Natural killer cell (primary cell): Measurements from ENCODE around the gene CREBBP. TPM values are rescaled to one million over a fixed set of nuclear protein-coding genes. Genes with fewer than 3 reads are reported as not detected.

Source experiments
- ATAC-seq, 3 donors: fragments of 150-1000 bp in 2 of 3; fragments of 200-7000 bp in 1 of 3; cut with Tn5 transposase; 1 replicate in 1 of 3; 2 replicates in 2 of 3; pipeline ENCODE4 v1.10.0; 2021; ENCODE audit warnings: mild to moderate bottlenecking in 2 of 3, moderate library complexity in 2 of 3
- DNase-seq, 2 donors: peaks; one replicate each; pipeline versions ENCODE4 v3.0.0 to v3.0.0-alpha.2; 2013 to 2021; ENCODE audit warnings: mixed read lengths in 1 of 2
- H3K27ac ChIP-seq: one replicate; pipeline ENCODE4 v1.5.1; 2013; ENCODE audit warnings: mild to moderate bottlenecking, low read length
- H3K27me3 ChIP-seq: one replicate; pipeline ENCODE4 v1.6.1; 2013; ENCODE audit warnings: low read length; ENCODE audit not compliant: control insufficient read depth, insufficient read depth
- H3K36me3 ChIP-seq: one replicate; pipeline ENCODE4 v1.6.1; 2013; ENCODE audit warnings: low read length; ENCODE audit not compliant: control insufficient read depth, insufficient read depth
- H3K4me1 ChIP-seq: one replicate; pipeline ENCODE4 v1.6.1; 2013; ENCODE audit warnings: low read length; ENCODE audit not compliant: control insufficient read depth, insufficient read depth
- H3K4me3 ChIP-seq: one replicate; pipeline ENCODE4 v1.5.1; 2013; ENCODE audit warnings: low read length
- H3K9me3 ChIP-seq: one replicate; pipeline ENCODE4 v1.6.1; 2013; ENCODE audit warnings: low read length; ENCODE audit not compliant: control insufficient read depth, insufficient read depth
- H3K27ac Mint-ChIP-seq, 2 donors: one replicate each; pipeline ENCODE4 v1.8.0; 2022; ENCODE audit warnings: mild to moderate bottlenecking in 2 of 2, mixed read lengths in 2 of 2, moderate library complexity in 1 of 2
- H3K27me3 Mint-ChIP-seq, 2 donors: one replicate each; pipeline ENCODE4 v1.8.0; 2022; ENCODE audit warnings: low read depth in 2 of 2, mixed read lengths in 2 of 2
- H3K36me3 Mint-ChIP-seq: one replicate; pipeline ENCODE4 v1.8.0; 2022; ENCODE audit warnings: mixed read lengths
- H3K4me1 Mint-ChIP-seq, 2 donors: one replicate each; pipeline ENCODE4 v1.8.0; 2022; ENCODE audit warnings: mixed read lengths in 2 of 2
- H3K4me3 Mint-ChIP-seq: one replicate; pipeline ENCODE4 v1.8.0; 2022; ENCODE audit warnings: mild to moderate bottlenecking, moderate library complexity, mixed read lengths
- H3K9me3 Mint-ChIP-seq, 2 donors: one replicate each; pipeline ENCODE4 v1.8.0; 2022; ENCODE audit warnings: mixed read lengths in 2 of 2
- CTCF ChIP-seq: fragments of 200-600 bp; IDR thresholded peaks from one replicate; pipeline ENCODE4 v1.8.0; 2022; ENCODE audit warnings: antibody characterized with exemption
- WGBS: methylation state at CpG from one replicate; pipeline ENCODE4 v1.1.7; 2013; ENCODE audit warnings: missing lambda C conversion rate; ENCODE audit not compliant: insufficient coverage; 5-methylcytosine and 5-hydroxymethylcytosine counted together
- intact Hi-C: fragments of 100-400 bp; cut with micrococcal nuclease; formaldehyde crosslinking; loops from one replicate; pipeline ENCODE4 v1.14.2; 2022
- total RNA-seq, 4 donors: library from RNA; stranded (reverse); fragments of 120-200 nt in 1 of 4; gene quantifications; one replicate each; pipeline versions ENCODE4 v1.2.3 to v1.2.4, GENCODE V29; 2013 to 2022

Gene CREBBP
- total RNA-seq, 3 donors from 2014 or later (not counting 1 experiment from before 2014, with no cell fraction given): 197 to 234 (median 224) TPM

DNA sequence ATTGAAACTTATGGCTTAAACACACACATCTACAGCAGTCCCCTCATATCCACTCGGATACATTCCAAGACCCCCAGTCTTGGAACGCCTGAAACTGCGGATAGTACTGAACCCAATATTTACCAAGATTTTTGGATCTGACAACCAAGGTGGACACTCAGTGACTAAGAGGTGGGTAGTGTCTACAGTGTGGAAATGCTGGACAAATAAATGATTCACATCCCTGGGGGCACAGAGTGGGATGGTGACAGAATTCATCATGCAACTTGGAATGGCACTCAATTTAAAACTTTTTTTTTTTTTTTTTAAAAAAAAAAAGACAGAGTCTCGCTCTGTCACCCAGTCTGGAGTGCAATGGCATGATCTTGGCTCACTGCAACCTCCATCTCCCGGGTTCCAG, 109.0 kb downstream of the CREBBP start:
- Mint-ChIP-seq H3K27me3 (no peaks in the 10 kb centered on the region), H3K4me1 (peaks cover 10 to 11% of the 10 kb centered on the region in 2 donors), H3K4me3 (no peak overlapping the region), H3K27ac (no peak overlapping the region), H3K9me3 (no peaks in the 10 kb centered on the region), H3K36me3 (peaks cover 15% of the 10 kb centered on the region)
- Histone ChIP-seq H3K9me3 (no peaks in the 10 kb centered on the region), H3K27me3 (no peaks in the 10 kb centered on the region), H3K27ac (no peak overlapping the region), H3K36me3 (peaks cover 84% of the 10 kb centered on the region), H3K4me1 (no peaks in the 10 kb centered on the region), H3K4me3 (no peak overlapping the region)
- intact Hi-C loops: no loop called here
- no peak for ATAC-seq
- no peak for TF ChIP-seq CTCF
- WGBS: 97% methylated on average over 5 of the region's 5 CpGs
- DNase-seq: no peak

DNA sequence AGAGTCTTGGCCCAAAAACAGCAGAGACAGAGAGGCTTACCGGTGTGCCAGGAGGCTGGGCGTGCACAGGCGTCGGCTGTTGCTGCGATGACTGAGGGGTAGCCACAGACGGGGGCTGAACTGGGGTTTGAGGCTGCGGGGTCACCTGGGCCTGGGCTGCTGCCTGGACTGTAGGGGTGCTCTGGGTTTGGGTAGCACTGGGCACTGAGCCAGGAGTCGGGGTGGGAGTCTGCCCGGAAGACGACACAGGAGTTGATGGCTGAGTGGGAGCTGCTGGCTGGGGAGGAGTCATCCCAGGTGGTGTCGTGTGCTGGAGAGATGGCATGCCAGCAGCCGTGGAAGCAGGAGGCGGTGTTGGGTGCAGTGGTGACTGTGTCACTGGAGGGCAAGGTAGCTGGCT, 110.0 kb downstream of the CREBBP start:
- Mint-ChIP-seq H3K4me1 (peaks cover 11% of the 10 kb centered on the region in 2 donors), H3K4me3 (peak overlapping the region; percentile 9), H3K36me3 (peaks cover 15% of the 10 kb centered on the region), H3K27ac (peak overlapping the region in 1 of 2 donors; percentile 54), H3K9me3 (no peaks in the 10 kb centered on the region), H3K27me3 (no peaks in the 10 kb centered on the region)
- H3K36me3 ChIP-seq: peaks cover 87% of the 10 kb centered on the region
- no peak for ATAC-seq
- H3K9me3 ChIP-seq: no peaks in the 10 kb centered on the region
- no peaks in the 10 kb centered on the region for H3K4me1 ChIP-seq
- no peak for DNase-seq
- no peak overlapping the region for H3K4me3 ChIP-seq
- H3K27ac ChIP-seq: no peak overlapping the region
- 98% methylated on average over 13 of the region's 13 CpGs for WGBS
- intact Hi-C loops: no loop called here
- H3K27me3 ChIP-seq: no peaks in the 10 kb centered on the region
- TF ChIP-seq CTCF: no peak

DNA sequence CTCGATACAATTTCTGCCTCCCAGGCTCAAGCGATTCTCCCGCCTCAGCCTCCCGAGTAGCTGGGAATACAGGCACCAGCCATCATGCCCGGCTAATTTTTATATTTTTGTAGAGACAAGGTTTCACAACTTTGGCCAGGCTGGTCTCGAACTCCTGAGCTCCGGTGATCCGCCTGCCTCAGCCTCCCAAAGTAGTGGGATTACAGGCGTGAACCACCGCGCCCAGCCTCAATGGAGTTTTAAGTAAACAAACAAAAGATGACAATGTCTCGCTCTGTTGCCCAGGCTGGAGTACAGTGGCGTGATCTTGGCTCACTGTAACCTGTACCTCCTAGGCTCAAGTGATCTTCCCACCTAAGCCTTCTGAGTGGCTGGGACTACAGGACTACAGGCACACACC, 110.6 kb downstream of the CREBBP start:
- peaks cover 86% of the 10 kb centered on the region for H3K36me3 ChIP-seq
- H3K27me3 ChIP-seq: no peaks in the 10 kb centered on the region
- Mint-ChIP-seq H3K27me3 (no peaks in the 10 kb centered on the region), H3K4me1 (peaks cover 11% of the 10 kb centered on the region in 2 donors), H3K27ac (peak overlapping the region in 1 of 2 donors; percentile 54), H3K4me3 (no peak overlapping the region), H3K9me3 (no peaks in the 10 kb centered on the region), H3K36me3 (peaks cover 15% of the 10 kb centered on the region)
- intact Hi-C loops: no loop called here
- no peak overlapping the region for H3K27ac ChIP-seq
- H3K9me3 ChIP-seq: no peaks in the 10 kb centered on the region
- H3K4me3 ChIP-seq: no peak overlapping the region
- DNase-seq: no peak
- no peak for ATAC-seq
- 98% methylated on average over 13 of the region's 13 CpGs for WGBS
- no peaks in the 10 kb centered on the region for H3K4me1 ChIP-seq
- no peak for TF ChIP-seq CTCF

GRCh38 chr16:3769013-3769412, 111.5 kb downstream of the CREBBP start:
- no peak for DNase-seq
- Histone ChIP-seq H3K4me1 (no peaks in the 10 kb centered on the region), H3K4me3 (no peak overlapping the region), H3K27me3 (no peaks in the 10 kb centered on the region), H3K9me3 (no peaks in the 10 kb centered on the region), H3K36me3 (peaks cover 82% of the 10 kb centered on the region), H3K27ac (no peak overlapping the region)
- Mint-ChIP-seq H3K36me3 (peaks cover 15% of the 10 kb centered on the region), H3K9me3 (no peaks in the 10 kb centered on the region), H3K4me3 (no peak overlapping the region), H3K27ac (no peak overlapping the region), H3K4me1 (peaks cover 11% of the 10 kb centered on the region in 2 donors), H3K27me3 (no peaks in the 10 kb centered on the region)
- TF ChIP-seq CTCF: no peak
- intact Hi-C loops: no loop called here
- 97% methylated on average over 12 of the region's 12 CpGs for WGBS
- no peak for ATAC-seq
